ENCODE measurements around the gene LY9.

DNA sequence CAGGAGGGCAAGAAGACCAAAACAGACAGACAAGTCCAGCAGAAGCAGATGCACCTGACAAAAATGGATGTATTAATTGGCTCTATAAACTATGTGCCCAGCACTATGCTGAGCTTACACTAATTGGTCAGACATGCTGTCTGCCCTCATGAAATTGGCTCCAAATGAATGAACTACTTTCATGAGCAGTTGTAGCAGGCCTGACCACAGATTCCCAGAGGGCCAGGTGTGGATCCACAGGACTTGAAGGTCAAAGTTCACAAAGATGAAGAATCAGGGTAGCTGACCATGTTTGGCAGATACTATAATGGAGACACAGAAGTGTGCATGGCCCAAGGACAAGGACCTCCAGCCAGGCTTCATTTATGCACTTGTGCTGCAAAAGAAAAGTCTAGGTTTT, 42.4 kb upstream of the LY9 start:
- TF ChIP-seq, protein P1, sequence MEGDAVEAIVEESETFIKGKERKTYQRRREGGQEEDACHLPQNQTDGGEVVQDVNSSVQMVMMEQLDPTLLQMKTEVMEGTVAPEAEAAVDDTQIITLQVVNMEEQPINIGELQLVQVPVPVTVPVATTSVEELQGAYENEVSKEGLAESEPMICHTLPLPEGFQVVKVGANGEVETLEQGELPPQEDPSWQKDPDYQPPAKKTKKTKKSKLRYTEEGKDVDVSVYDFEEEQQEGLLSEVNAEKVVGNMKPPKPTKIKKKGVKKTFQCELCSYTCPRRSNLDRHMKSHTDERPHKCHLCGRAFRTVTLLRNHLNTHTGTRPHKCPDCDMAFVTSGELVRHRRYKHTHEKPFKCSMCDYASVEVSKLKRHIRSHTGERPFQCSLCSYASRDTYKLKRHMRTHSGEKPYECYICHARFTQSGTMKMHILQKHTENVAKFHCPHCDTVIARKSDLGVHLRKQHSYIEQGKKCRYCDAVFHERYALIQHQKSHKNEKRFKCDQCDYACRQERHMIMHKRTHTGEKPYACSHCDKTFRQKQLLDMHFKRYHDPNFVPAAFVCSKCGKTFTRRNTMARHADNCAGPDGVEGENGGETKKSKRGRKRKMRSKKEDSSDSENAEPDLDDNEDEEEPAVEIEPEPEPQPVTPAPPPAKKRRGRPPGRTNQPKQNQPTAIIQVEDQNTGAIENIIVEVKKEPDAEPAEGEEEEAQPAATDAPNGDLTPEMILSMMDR (conservative IDR thresholded peaks at IDR 0.05; ENCODE audit: low read length), result no peak
- TF ChIP-seq EZH2phosphoT487 (IDR thresholded peaks at IDR 0.05; ENCODE audit: borderline replicate concordance), result no peak

All from Loucy (cell line).